NCI-H2081 (cell line): ENCODE results near the gene UMODL1.

ENCODE experiments used
- DNase-seq, 2 experiments: peaks; one replicate each; lab custom pipeline; 2025; lab: John Stamatoyannopoulos, UW

UMODL1 gene

GRCh38 chr21:42079008-42079938, 8.2 kb downstream of the UMODL1 start:
- no peak for DNase-seq

- DNase-seq: no peak
Observed at GRCh38 chr21:42079939-42080787, 9.0 kb downstream of the UMODL1 start.

GRCh38 chr21:42080788-42081083, 9.6 kb downstream of the UMODL1 start:
- DNase-seq: no peak

- DNase-seq: no peak
Observed at GRCh38 chr21:42081138-42081537, 10.0 kb downstream of the UMODL1 start.

- no peak for DNase-seq
Observed at GRCh38 chr21:42081931-42082381, 10.8 kb downstream of the UMODL1 start.

- no peak for DNase-seq
Observed at GRCh38 chr21:42082501-42083360, 11.6 kb downstream of the UMODL1 start.

GRCh38 chr21:42083361-42083690, 12.2 kb downstream of the UMODL1 start:
- no peak for DNase-seq

- no peak for DNase-seq
Observed at GRCh38 chr21:42084079-42084478, 13.0 kb downstream of the UMODL1 start.

GRCh38 chr21:42085246-42086077, 14.3 kb downstream of the UMODL1 start:
- no peak for DNase-seq

- no peak for DNase-seq
Observed at GRCh38 chr21:42086969-42087368, 15.9 kb downstream of the UMODL1 start.

- DNase-seq: no peak
Observed at GRCh38 chr21:42088148-42088547, 17.0 kb downstream of the UMODL1 start.

- no peak for DNase-seq
Observed at GRCh38 chr21:42088658-42089057, 17.5 kb downstream of the UMODL1 start.

GRCh38 chr21:42089093-42089631, 18.0 kb downstream of the UMODL1 start:
- DNase-seq: no peak

- no peak for DNase-seq
Observed at GRCh38 chr21:42089665-42090310, 18.7 kb downstream of the UMODL1 start.

- no peak for DNase-seq
Observed at GRCh38 chr21:42091899-42092508, 20.9 kb downstream of the UMODL1 start.

- DNase-seq: no peak
Observed at GRCh38 chr21:42092771-42093170, 21.7 kb downstream of the UMODL1 start.

- no peak for DNase-seq
Observed at GRCh38 chr21:42093186-42093585, 22.1 kb downstream of the UMODL1 start.

GRCh38 chr21:42093991-42094421, 22.9 kb downstream of the UMODL1 start:
- no peak for DNase-seq

GRCh38 chr21:42094811-42095210, 23.7 kb downstream of the UMODL1 start:
- DNase-seq: no peak

GRCh38 chr21:42095581-42095980, 24.5 kb downstream of the UMODL1 start:
- DNase-seq: no peak
